ENCODE data around the gene PGLYRP3. TPM values are rescaled to one million over a fixed set of nuclear protein-coding genes. Genes with fewer than 3 reads are reported as not detected.

The PGLYRP3 gene
- total and polyA plus RNA-seq, 2 donors (not counting 3 experiments of a cell fraction or from before 2014, with no cell fraction given), result not detected

DNA sequence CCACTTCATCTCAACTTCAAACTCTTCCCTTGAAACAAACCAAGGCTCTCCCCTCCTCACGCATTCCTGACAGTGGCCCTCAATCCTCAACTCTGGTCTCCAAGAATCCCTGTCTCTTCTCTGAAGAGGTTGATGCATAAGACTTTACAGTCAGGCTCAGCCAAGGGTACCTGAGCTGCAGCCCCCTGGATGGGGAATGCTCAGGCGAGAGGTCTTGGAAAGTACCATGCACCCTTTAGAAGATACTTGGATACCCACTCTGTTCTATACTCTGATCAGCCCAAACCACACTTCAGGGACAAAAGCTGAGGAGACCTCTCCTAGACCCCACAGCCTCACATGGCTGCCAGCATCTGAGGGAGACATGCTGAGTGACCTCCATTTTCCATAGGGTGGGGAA lies 536 bp upstream of the PGLYRP3 start:
- no peaks in the 10 kb centered on the region for H3K79me2 ChIP-seq (ENCODE audit: control insufficient read depth, insufficient read depth, low read length)
- DNase-seq (ENCODE audit: low read depth, low spot score), result no peak
- no peaks in the 10 kb centered on the region for H3K27me3 ChIP-seq (ENCODE audit: control insufficient read depth in 2 of 2, insufficient read depth in 2 of 2, low read length in 2 of 2)
- dilution Hi-C loops (cut with MboI; ENCODE audit: extremely low pct_ligation_motif_present, low sequenced_read_pairs) (no loop called here), intact Hi-C loops (cut with micrococcal nuclease) (no loop called here)
- ChIA-PET CTCF (no interaction called here), POLR2A (no interaction called here)
- no peak overlapping the region for H3K9ac ChIP-seq (replicated peaks; ENCODE audit: extremely low read depth, insufficient read depth, low read length)
- no peak overlapping the region for H3K4me2 ChIP-seq (ENCODE audit: insufficient read depth, low read length)
- H4K20me1 ChIP-seq (replicated peaks; ENCODE audit: control insufficient read depth, extremely low read depth, insufficient read depth, low read length), result no peaks in the 10 kb centered on the region
- no TSS peak for BruUV-seq (replicated peaks)
- no peak overlapping the region for H3K27ac ChIP-seq (ENCODE audit: insufficient read depth, low read depth, low read length)
- no peaks in the 10 kb centered on the region for H3K9me1 ChIP-seq (replicated peaks; ENCODE audit: control insufficient read depth, extremely low read depth, insufficient read depth, low read length)
- no peaks in the 10 kb centered on the region for H3K9me3 ChIP-seq (replicated peaks; ENCODE audit: control insufficient read depth, insufficient read depth, low read length)
- no peak for TF ChIP-seq POLR2AphosphoS5 (IDR thresholded peaks at IDR 0.05; ENCODE audit: insufficient read depth, low read depth, low read length)
- FAIRE-seq, result no peak
- no peaks in the 10 kb centered on the region for H3K4me1 ChIP-seq (ENCODE audit: control insufficient read depth, extremely low read depth, insufficient read depth, low read length)
- no peaks in the 10 kb centered on the region for H3K36me3 ChIP-seq (ENCODE audit: control insufficient read depth in 2 of 2, extremely low read depth in 1 of 2, insufficient read depth in 2 of 2, low read length in 2 of 2)
- no peak overlapping the region for H3K4me3 ChIP-seq (replicated peaks in 1 of 3; ENCODE audit: insufficient read depth in 1 of 3, low read depth in 1 of 3, low read length in 3 of 3)
- no peak overlapping the region for H2AFZ ChIP-seq (ENCODE audit: low read depth, low read length)

DNA sequence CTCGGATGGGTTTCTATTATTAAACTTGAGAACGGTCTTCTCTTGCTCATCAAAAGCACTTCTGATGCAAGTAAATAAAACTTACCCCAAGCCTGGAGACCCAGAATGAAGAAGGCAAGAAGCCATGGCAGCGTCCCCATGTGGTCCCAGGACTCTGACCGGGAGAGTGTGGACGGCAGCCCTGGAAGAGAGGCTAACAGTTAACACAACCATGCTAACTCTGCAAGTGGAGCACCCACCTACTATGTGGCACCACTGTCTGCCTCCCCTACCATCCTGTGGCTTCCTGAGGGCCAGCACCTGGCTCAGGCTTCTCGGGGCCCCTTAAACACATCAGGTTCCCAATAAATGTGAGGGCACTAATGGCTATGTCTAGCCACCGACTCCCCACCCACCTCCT lies 2.2 kb downstream of the PGLYRP3 start:
- ChIA-PET POLR2A (no interaction called here), CTCF (no interaction called here)
- H3K4me2 ChIP-seq (ENCODE audit: insufficient read depth, low read length), result no peak overlapping the region

More for the DNA sequence above, 2.2 kb downstream of the PGLYRP3 start:
- Histone ChIP-seq H3K4me1 (ENCODE audit: control insufficient read depth, extremely low read depth, insufficient read depth, low read length) (no peaks in the 10 kb centered on the region), H3K9ac (replicated peaks; ENCODE audit: extremely low read depth, insufficient read depth, low read length) (no peak overlapping the region), H4K20me1 (replicated peaks; ENCODE audit: control insufficient read depth, extremely low read depth, insufficient read depth, low read length) (no peaks in the 10 kb centered on the region), H3K79me2 (ENCODE audit: control insufficient read depth, insufficient read depth, low read length) (no peaks in the 10 kb centered on the region), H3K4me3 (replicated peaks in 1 of 3; ENCODE audit: insufficient read depth in 1 of 3, low read depth in 1 of 3, low read length in 3 of 3) (no peak overlapping the region), H3K9me3 (replicated peaks; ENCODE audit: control insufficient read depth, insufficient read depth, low read length) (no peaks in the 10 kb centered on the region), H2AFZ (ENCODE audit: low read depth, low read length) (no peak overlapping the region), H3K27ac (ENCODE audit: insufficient read depth, low read depth, low read length) (no peak overlapping the region), H3K36me3 (ENCODE audit: control insufficient read depth in 2 of 2, extremely low read depth in 1 of 2, insufficient read depth in 2 of 2, low read length in 2 of 2) (no peaks in the 10 kb centered on the region), H3K27me3 (ENCODE audit: control insufficient read depth in 2 of 2, insufficient read depth in 2 of 2, low read length in 2 of 2) (no peaks in the 10 kb centered on the region), H3K9me1 (replicated peaks; ENCODE audit: control insufficient read depth, extremely low read depth, insufficient read depth, low read length) (no peaks in the 10 kb centered on the region)
- DNase-seq (ENCODE audit: low read depth, low spot score) (no peak), FAIRE-seq (no peak)
- no TSS peak for BruUV-seq (replicated peaks)
- intact Hi-C loops (cut with micrococcal nuclease), result no loop called here
- dilution Hi-C loops (cut with MboI; ENCODE audit: extremely low pct_ligation_motif_present, low sequenced_read_pairs), result no loop called here
- TF ChIP-seq, protein P1, sequence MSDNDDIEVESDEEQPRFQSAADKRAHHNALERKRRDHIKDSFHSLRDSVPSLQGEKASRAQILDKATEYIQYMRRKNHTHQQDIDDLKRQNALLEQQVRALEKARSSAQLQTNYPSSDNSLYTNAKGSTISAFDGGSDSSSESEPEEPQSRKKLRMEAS (IDR thresholded peaks at IDR 0.05; ENCODE audit: insufficient read depth, insufficient read length), result no peak
- TF ChIP-seq POLR2A (IDR thresholded peaks at IDR 0.05; ENCODE audit: low read depth, low read length) (no peak), EZH2 (IDR thresholded peaks at IDR 0.05; ENCODE audit: borderline replicate concordance, low read depth, low read length, severe bottlenecking) (no peak), GATA2 (IDR thresholded peaks at IDR 0.05; ENCODE audit: insufficient read depth, insufficient read length, low read depth, low read length) (no peak), MYC (IDR thresholded peaks at IDR 0.05; ENCODE audit: low read depth, low read length) (no peak), POLR2AphosphoS5 (IDR thresholded peaks at IDR 0.05; ENCODE audit: insufficient read depth, low read depth, low read length) (no peak), FOS (IDR thresholded peaks at IDR 0.05; ENCODE audit: borderline replicate concordance, insufficient read depth, low read length) (no peak), JUN (IDR thresholded peaks at IDR 0.05; ENCODE audit: borderline replicate concordance, insufficient read depth, insufficient read length, low read depth) (no peak)
- TF ChIP-seq, protein P2, sequence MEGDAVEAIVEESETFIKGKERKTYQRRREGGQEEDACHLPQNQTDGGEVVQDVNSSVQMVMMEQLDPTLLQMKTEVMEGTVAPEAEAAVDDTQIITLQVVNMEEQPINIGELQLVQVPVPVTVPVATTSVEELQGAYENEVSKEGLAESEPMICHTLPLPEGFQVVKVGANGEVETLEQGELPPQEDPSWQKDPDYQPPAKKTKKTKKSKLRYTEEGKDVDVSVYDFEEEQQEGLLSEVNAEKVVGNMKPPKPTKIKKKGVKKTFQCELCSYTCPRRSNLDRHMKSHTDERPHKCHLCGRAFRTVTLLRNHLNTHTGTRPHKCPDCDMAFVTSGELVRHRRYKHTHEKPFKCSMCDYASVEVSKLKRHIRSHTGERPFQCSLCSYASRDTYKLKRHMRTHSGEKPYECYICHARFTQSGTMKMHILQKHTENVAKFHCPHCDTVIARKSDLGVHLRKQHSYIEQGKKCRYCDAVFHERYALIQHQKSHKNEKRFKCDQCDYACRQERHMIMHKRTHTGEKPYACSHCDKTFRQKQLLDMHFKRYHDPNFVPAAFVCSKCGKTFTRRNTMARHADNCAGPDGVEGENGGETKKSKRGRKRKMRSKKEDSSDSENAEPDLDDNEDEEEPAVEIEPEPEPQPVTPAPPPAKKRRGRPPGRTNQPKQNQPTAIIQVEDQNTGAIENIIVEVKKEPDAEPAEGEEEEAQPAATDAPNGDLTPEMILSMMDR (IDR thresholded peaks at IDR 0.05; ENCODE audit: extremely low read depth in 1 of 2, insufficient read depth in 1 of 2, low read depth in 1 of 2, low read length in 2 of 2), result no peak
